LHCN-M2 (cell line): ENCODE results near the gene CEP290. TPM values are rescaled to one million over a fixed set of nuclear protein-coding genes. Genes with fewer than 3 reads are reported as not detected.
"Not testable (repeated sequence)": the region's sequence is repeated elsewhere in the genome, so short reads cannot be mapped to it uniquely, and the experiment has no call there.

Experiments
- DNase-seq: peaks from one replicate; pipeline ENCODE4 v3.0.0-alpha.2; 2012; ENCODE audit warnings: low read depth
- total RNA-seq: library from RNA; depleted of rRNA; stranded (reverse); fragments of >200 nt; gene quantifications from 2 replicates; pipeline ENCODE4 v1.2.3, GENCODE V29; 2014; rRNA removed

Gene CEP290
- total RNA-seq, 1 experiment from 2014 or later = 22.8 TPM

GRCh38 chr12:88057994-88058718 lies 83.7 kb downstream of the CEP290 start:
- no peak for DNase-seq

GRCh38 chr12:88056571-88056970 lies 85.3 kb downstream of the CEP290 start:
- DNase-seq = no peak

GRCh38 chr12:88052686-88053085 lies 89.2 kb downstream of the CEP290 start:
- DNase-seq = peak; percentile 47

- no peak for DNase-seq
Observed at GRCh38 chr12:88044035-88044434, 97.9 kb downstream of the CEP290 start.

GRCh38 chr12:88037770-88038169 lies 104.1 kb downstream of the CEP290 start:
- DNase-seq = no peak

- DNase-seq = peak; percentile 66
Observed at GRCh38 chr12:88036353-88036965, 105.4 kb downstream of the CEP290 start.

GRCh38 chr12:88035907-88036289 lies 106.0 kb downstream of the CEP290 start:
- DNase-seq = no peak

GRCh38 chr12:88035271-88035906 lies 106.5 kb downstream of the CEP290 start:
- DNase-seq = peak; percentile 83

- not testable (repeated sequence) for DNase-seq
Observed at GRCh38 chr12:88031161-88031560, 110.7 kb downstream of the CEP290 start.

- no peak for DNase-seq
Observed at GRCh38 chr12:88029093-88029665, 112.7 kb downstream of the CEP290 start, which contains the start of gene C12orf50. TSS of gene C12orf50 (minus strand) at chr12:88029401. CDS start at chr12:88026962, 2,439 bp downstream.

GRCh38 chr12:88026196-88026595 lies 115.7 kb downstream of the CEP290 start:
- no peak for DNase-seq

GRCh38 chr12:88017964-88018363 lies 123.9 kb downstream of the CEP290 start:
- DNase-seq = no peak

- DNase-seq = no peak
Observed at GRCh38 chr12:88015825-88016224, 126.1 kb downstream of the CEP290 start.

GRCh38 chr12:88011755-88012154 lies 130.1 kb downstream of the CEP290 start:
- DNase-seq = no peak

GRCh38 chr12:88006351-88006750 lies 135.5 kb downstream of the CEP290 start:
- DNase-seq = no peak

- no peak for DNase-seq
Observed at GRCh38 chr12:88001327-88001726, 140.6 kb downstream of the CEP290 start.

Other genes with a start within 250 kb of the CEP290 start
- not detected in 2 replicates for gene C12orf50, start 112.7 kb downstream of the CEP290 start, total RNA-seq
- 40.7 and 41.8 TPM in 2 replicates for gene TMTC3, start 219 bp upstream of the CEP290 start, total RNA-seq